Measurements from ENCODE around the gene LARGE2. TPM values are rescaled to one million over a fixed set of nuclear protein-coding genes. Genes with fewer than 3 reads are reported as not detected.

Gene LARGE2
- total RNA-seq, 1 experiment from 2014 or later: 18.4 TPM

DNA sequence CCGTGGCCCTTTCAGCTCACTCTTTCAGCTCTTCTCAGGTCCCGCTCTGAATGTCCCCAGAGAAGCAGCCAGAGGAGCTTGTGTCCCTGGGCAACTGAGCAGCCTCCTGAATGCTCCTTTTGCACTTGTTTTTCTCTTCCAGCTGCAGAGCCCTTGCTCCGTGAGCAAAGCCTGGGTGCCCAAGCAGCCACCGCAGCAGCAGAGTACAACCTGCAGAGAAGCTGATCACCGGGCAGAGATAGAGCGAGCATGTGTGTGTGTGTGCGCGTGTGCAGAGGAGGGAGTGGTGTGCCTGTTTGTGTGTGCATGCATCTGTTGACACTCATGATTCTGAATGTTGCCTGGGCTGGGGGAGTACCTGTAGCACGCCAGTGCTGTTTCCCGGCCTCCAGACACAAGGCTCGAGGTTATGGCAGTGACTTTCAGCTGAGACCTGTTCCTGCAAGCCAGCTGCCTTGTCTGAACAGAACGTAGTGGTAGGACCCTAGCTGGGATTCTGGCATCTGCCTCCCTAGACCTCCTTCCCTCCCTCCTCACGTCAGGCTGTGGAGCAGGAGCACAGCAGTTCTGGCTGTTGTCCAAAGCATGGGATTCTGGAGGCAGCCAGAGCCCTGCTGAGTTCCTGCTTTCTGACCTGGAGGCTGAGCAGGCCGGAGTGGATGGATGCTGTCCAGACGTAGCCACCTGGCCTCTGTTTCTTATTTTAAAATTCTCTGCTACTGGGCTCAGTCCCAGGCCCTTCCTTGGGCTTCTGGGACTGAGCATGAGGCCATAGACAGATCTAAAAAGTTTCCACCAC lies 41.5 kb upstream of the LARGE2 start:
- Histone ChIP-seq H3F3A (ENCODE audit: low read length, unreplicated experiment) (no peaks in the 10 kb centered on the region), H3K4me1 (ENCODE audit: insufficient read depth, low read length) (peaks cover 18% of the 10 kb centered on the region), H3K27ac (ENCODE audit: low read length) (no peak overlapping the region; the same call in 1 of the 2 replicates), H3K79me2 (ENCODE audit: low read length) (no peaks in the 10 kb centered on the region), H3K36me3 (ENCODE audit: low read depth, low read length) (peaks cover 13% of the 10 kb centered on the region; the same call in 1 of the 2 replicates), H4K20me1 (ENCODE audit: low read length) (peaks cover 9% of the 10 kb centered on the region; the same call in 1 of the 2 replicates), H3K4me3 (ENCODE audit: low read length) (no peak overlapping the region), H3K9ac (ENCODE audit: low read length) (no peak overlapping the region), H3K4me2 (ENCODE audit: low read length) (peak overlapping the region; percentile 56), H3K27me3 (ENCODE audit: low read length) (no peaks in the 10 kb centered on the region), H3K9me2 (replicated peaks; ENCODE audit: low read length) (no peaks in the 10 kb centered on the region), H2AFZ (ENCODE audit: low read length) (no peak overlapping the region), H3K9me3 (ENCODE audit: low read length) (no peaks in the 10 kb centered on the region)
- DNase-seq (no peak), ATAC-seq (no peak)
- TF ChIP-seq, protein P1, sequence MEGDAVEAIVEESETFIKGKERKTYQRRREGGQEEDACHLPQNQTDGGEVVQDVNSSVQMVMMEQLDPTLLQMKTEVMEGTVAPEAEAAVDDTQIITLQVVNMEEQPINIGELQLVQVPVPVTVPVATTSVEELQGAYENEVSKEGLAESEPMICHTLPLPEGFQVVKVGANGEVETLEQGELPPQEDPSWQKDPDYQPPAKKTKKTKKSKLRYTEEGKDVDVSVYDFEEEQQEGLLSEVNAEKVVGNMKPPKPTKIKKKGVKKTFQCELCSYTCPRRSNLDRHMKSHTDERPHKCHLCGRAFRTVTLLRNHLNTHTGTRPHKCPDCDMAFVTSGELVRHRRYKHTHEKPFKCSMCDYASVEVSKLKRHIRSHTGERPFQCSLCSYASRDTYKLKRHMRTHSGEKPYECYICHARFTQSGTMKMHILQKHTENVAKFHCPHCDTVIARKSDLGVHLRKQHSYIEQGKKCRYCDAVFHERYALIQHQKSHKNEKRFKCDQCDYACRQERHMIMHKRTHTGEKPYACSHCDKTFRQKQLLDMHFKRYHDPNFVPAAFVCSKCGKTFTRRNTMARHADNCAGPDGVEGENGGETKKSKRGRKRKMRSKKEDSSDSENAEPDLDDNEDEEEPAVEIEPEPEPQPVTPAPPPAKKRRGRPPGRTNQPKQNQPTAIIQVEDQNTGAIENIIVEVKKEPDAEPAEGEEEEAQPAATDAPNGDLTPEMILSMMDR (conservative IDR thresholded peaks at IDR 0.05; ENCODE audit: low read depth, low read length): no peak
- TF ChIP-seq EZH2 (IDR thresholded peaks at IDR 0.05; ENCODE audit: low read length, unreplicated experiment) (no peak), EZH2phosphoT487 (IDR thresholded peaks at IDR 0.05; ENCODE audit: borderline replicate concordance, low read length) (no peak)
- POLR2A ChIA-PET (ENCODE audit: unreplicated experiment): no interaction called here
- no TSS peak for BruUV-seq (replicated peaks)
- intact Hi-C loops (cut with micrococcal nuclease): loop anchor here (1.0 to 2.0 kb wide), 2 partner anchors 34 to 38 kb away; partner anchors contain the start of gene CRY2
- CTCF ChIA-PET: interaction anchor here (1.1 kb wide), 1 partner anchor 10 kb away, joined by 3 read pairs; no protein-coding TSS in a partner anchor

DNA sequence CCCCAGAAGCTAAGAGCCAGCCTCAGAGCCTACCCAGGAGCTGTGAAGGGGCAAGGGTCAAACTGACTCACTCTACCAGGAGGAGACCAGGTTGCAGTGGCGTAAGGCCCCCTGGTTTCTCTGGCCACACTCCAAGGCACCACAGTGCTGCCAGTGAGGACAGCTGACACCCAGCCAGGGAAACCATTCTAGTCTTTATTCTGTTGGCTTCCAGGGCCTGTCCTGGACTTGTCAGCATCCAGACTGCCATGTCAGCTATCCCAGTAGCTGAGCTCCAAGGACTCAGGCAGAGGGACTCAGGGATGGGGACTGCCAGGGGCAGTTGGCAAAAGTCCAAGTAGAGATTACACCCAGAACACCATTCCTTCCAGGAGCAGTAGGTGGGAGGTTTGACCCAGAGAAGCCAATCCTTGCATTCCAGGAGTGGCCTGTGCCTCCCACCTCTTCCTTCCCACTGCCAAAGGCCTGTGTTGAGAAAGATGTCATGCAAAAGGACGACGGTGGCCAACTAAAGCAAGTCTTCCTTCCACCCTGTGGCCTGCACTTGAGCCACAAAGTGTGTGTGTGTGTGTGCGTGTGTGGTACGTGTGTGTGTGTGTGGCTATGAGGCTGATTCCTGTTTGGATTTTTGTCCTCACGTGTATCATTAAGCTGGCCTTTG lies 40.6 kb upstream of the LARGE2 start:
- Histone ChIP-seq H3F3A (ENCODE audit: low read length, unreplicated experiment) (no peaks in the 10 kb centered on the region), H3K9ac (ENCODE audit: low read length) (no peak overlapping the region), H3K27me3 (ENCODE audit: low read length) (no peaks in the 10 kb centered on the region), H3K27ac (ENCODE audit: low read length) (no peak overlapping the region), H3K4me2 (ENCODE audit: low read length) (no peak overlapping the region), H4K20me1 (ENCODE audit: low read length) (peaks cover 9% of the 10 kb centered on the region; the same call in 1 of the 2 replicates), H3K9me2 (replicated peaks; ENCODE audit: low read length) (no peaks in the 10 kb centered on the region), H3K9me3 (ENCODE audit: low read length) (no peaks in the 10 kb centered on the region), H3K36me3 (ENCODE audit: low read depth, low read length) (peaks cover 13% of the 10 kb centered on the region; the same call in 1 of the 2 replicates), H3K4me1 (ENCODE audit: insufficient read depth, low read length) (peaks cover 18% of the 10 kb centered on the region), H2AFZ (ENCODE audit: low read length) (no peak overlapping the region), H3K79me2 (ENCODE audit: low read length) (no peaks in the 10 kb centered on the region), H3K4me3 (ENCODE audit: low read length) (no peak overlapping the region)
- POLR2A ChIA-PET (ENCODE audit: unreplicated experiment): no interaction called here
- no TSS peak for BruUV-seq (replicated peaks)
- TF ChIP-seq EZH2phosphoT487 (IDR thresholded peaks at IDR 0.05; ENCODE audit: borderline replicate concordance, low read length): no peak
- no peak for TF ChIP-seq EZH2 (IDR thresholded peaks at IDR 0.05; ENCODE audit: low read length, unreplicated experiment)
- TF ChIP-seq, protein P1 (conservative IDR thresholded peaks at IDR 0.05; ENCODE audit: low read depth, low read length): no peak
- intact Hi-C loops (cut with micrococcal nuclease): loop anchor here (2.0 kb wide), 1 partner anchor 37 kb away; no protein-coding TSS in a partner anchor
- ATAC-seq (no peak), DNase-seq (no peak)
- CTCF ChIA-PET: no interaction called here
